ENCODE measurements around the gene HTR5A.

The HTR5A gene

DNA sequence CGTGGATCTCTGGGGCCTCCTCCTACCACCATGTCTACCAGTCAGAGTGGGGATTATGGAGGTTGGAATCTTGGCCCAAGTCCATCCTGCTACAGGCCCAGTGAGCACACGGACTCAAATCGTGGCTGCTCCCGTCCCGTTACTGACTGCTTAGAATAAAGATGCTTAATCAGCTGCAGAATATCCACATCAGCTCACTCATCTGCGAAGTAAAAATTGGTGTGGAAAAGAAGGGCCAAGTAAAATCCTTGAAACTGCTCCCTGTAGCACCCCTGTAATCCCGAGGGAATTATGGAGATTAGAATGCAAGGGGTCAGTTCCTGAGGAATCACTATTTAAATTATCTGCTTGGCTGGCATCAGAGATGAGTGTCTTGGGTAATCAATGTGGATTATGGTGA, 13.0 kb upstream of the HTR5A start:
- no peak for TF ChIP-seq TEAD4 (IDR thresholded peaks at IDR 0.05)

DNA sequence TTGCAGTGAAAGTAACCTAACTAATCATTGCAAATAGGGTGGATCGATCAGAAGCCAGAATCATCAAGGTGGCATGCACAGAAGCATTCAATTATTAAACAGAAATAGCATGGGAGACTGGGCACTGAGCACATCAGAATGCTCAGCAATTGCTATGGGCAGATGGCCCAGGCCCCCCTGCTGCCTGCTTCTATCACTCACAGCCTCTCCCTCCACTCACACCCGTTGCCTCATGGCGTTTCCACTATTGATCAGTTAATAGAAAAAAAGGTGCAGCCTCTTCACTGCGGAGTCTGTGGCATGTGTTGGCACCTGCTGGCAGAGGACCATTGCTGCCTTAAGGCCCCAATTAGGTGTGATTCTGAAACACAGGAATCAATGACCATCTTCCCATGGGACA, 11.2 kb upstream of the HTR5A start:
- TF ChIP-seq MAX (IDR thresholded peaks at IDR 0.05), result no peak
- TF ChIP-seq EGR1 (IDR thresholded peaks at IDR 0.05), result no peak
- no peak for TF ChIP-seq CEBPB (IDR thresholded peaks at IDR 0.05)
- TF ChIP-seq TCF12 (IDR thresholded peaks at IDR 0.05; ENCODE audit: low read depth), result no peak
- TF ChIP-seq TEAD4 (IDR thresholded peaks at IDR 0.05), result no peak
- no peak for TF ChIP-seq NFIC (IDR thresholded peaks at IDR 0.05)
- TF ChIP-seq YY1 (IDR thresholded peaks at IDR 0.05; ENCODE audit: low read depth), result no peak
- TF ChIP-seq, protein P1, sequence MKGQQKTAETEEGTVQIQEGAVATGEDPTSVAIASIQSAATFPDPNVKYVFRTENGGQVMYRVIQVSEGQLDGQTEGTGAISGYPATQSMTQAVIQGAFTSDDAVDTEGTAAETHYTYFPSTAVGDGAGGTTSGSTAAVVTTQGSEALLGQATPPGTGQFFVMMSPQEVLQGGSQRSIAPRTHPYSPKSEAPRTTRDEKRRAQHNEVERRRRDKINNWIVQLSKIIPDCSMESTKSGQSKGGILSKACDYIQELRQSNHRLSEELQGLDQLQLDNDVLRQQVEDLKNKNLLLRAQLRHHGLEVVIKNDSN (IDR thresholded peaks at IDR 0.05), result no peak
- TF ChIP-seq RAD21 (IDR thresholded peaks at IDR 0.05; ENCODE audit: low read depth), result no peak
- TF ChIP-seq ZBTB7A (IDR thresholded peaks at IDR 0.05; ENCODE audit: low read depth), result no peak
- TF ChIP-seq TAF1 (IDR thresholded peaks at IDR 0.05; ENCODE audit: low read depth), result no peak
- no peak for TF ChIP-seq REST (IDR thresholded peaks at IDR 0.05; ENCODE audit: low read depth)

- TF ChIP-seq YY1 (IDR thresholded peaks at IDR 0.05; ENCODE audit: low read depth), result no peak
- TF ChIP-seq EP300 (IDR thresholded peaks at IDR 0.05; ENCODE audit: borderline replicate concordance), result no peak
- no peak for TF ChIP-seq TEAD4 (IDR thresholded peaks at IDR 0.05)
- no peak for TF ChIP-seq EGR1 (IDR thresholded peaks at IDR 0.05)
- no peak for TF ChIP-seq TCF12 (IDR thresholded peaks at IDR 0.05; ENCODE audit: low read depth)
- no peak for TF ChIP-seq FOXM1 (IDR thresholded peaks at IDR 0.05; ENCODE audit: borderline replicate concordance, low read depth)
- TF ChIP-seq ZBTB7A (IDR thresholded peaks at IDR 0.05; ENCODE audit: low read depth), result no peak
- TF ChIP-seq TAF1 (IDR thresholded peaks at IDR 0.05; ENCODE audit: low read depth), result no peak
- TF ChIP-seq, protein P1 (IDR thresholded peaks at IDR 0.05), result no peak
- no peak for TF ChIP-seq RAD21 (IDR thresholded peaks at IDR 0.05; ENCODE audit: low read depth)
- no peak for TF ChIP-seq REST (IDR thresholded peaks at IDR 0.05; ENCODE audit: low read depth)
These were observed 10.4 kb upstream of the HTR5A start for GRCh38 chr7:155059703-155060102.

- TF ChIP-seq YY1 (IDR thresholded peaks at IDR 0.05; ENCODE audit: low read depth), result no peak
- no peak for TF ChIP-seq CREB1 (IDR thresholded peaks at IDR 0.05; ENCODE audit: low read depth)
- no peak for TF ChIP-seq EGR1 (IDR thresholded peaks at IDR 0.05)
- TF ChIP-seq RAD21 (IDR thresholded peaks at IDR 0.05; ENCODE audit: low read depth), result no peak
These were observed 7.7 kb upstream of the HTR5A start for GRCh38 chr7:155062411-155062810.

DNA sequence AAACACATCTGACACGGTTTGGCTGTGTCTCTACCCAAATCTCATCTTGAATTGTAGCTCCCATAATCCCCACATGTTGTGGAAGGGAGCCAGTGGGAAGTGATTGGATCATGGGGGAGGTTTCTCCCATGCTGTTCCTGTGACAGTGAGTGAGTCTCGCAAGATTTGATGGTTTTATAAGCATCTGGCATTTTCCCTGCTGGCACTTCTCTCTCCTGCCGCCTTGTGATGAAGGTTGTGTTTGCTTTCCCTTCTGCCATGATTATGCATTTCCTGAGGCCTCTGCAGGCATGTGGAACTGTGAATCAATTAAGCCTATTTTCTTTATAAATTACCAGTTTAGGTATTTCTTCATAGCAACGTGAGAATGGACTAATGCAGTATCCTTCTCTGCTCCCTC, 5.9 kb upstream of the HTR5A start:
- TF ChIP-seq YY1 (IDR thresholded peaks at IDR 0.05; ENCODE audit: low read depth), result no peak
- no peak for TF ChIP-seq FOXM1 (IDR thresholded peaks at IDR 0.05; ENCODE audit: borderline replicate concordance, low read depth)
- TF ChIP-seq CEBPB (IDR thresholded peaks at IDR 0.05), result no peak
- no peak for TF ChIP-seq MAX (IDR thresholded peaks at IDR 0.05)
- no peak for TF ChIP-seq REST (IDR thresholded peaks at IDR 0.05; ENCODE audit: low read depth)
- TF ChIP-seq TAF1 (IDR thresholded peaks at IDR 0.05; ENCODE audit: low read depth), result no peak
- TF ChIP-seq TEAD4 (IDR thresholded peaks at IDR 0.05), result no peak
- no peak for TF ChIP-seq ZBTB7A (IDR thresholded peaks at IDR 0.05; ENCODE audit: low read depth)
- TF ChIP-seq EGR1 (IDR thresholded peaks at IDR 0.05), result no peak
- no peak for TF ChIP-seq RAD21 (IDR thresholded peaks at IDR 0.05; ENCODE audit: low read depth)
- TF ChIP-seq CREB1 (IDR thresholded peaks at IDR 0.05; ENCODE audit: low read depth), result no peak
- TF ChIP-seq EP300 (IDR thresholded peaks at IDR 0.05; ENCODE audit: borderline replicate concordance), result no peak
- TF ChIP-seq, protein P1 (IDR thresholded peaks at IDR 0.05), result no peak
- no peak for TF ChIP-seq TCF12 (IDR thresholded peaks at IDR 0.05; ENCODE audit: low read depth)
- TF ChIP-seq NFIC (IDR thresholded peaks at IDR 0.05), result no peak
